ENCODE measurements around the gene CELSR2.

DNA sequence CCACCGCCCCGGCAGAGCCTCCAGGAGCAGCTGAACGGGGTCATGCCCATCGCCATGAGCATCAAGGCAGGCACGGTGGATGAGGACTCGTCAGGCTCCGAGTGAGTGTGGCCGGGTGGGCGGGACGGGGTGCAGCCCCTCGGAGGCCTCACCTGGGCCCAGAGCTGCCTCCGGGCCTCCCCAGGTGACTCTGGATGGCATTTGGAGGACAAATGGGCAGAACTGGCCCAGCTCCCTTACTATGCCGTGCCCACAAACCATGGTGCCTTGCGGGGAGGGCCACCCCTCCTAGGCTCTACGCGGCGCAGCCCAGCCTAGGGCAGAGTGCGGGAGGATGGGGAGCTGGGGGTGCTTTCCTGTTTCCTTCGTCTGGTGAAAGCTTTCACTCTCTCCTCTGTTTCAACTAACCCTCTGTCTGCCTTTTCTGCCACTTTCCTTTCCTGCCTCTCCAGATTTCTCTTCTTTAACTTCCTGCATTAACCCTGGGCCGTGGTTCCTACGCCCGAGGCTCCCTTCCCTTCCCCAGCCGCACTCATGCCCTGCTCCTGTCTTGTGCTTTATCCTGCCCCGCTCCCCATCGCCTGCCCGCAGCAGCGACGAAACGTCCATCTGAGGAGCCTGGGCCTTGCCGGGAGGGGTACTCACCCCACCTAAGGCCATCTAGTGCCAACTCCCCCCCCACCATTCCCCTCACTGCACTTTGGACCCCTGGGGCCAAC is 24.4 kb downstream of the CELSR2 start:
- TF ChIP-seq CTCF (IDR thresholded peaks at IDR 0.05) (no peak), POLR2A (IDR thresholded peaks at IDR 0.05) (no peak)
